ENCODE data around the gene EDN3. TPM values are rescaled to one million over a fixed set of nuclear protein-coding genes. Genes with fewer than 3 reads are reported as not detected.

The EDN3 gene
- total RNA-seq, 4 donors from 2014 or later, result 0.40 to 9.7 (median 5.5) TPM

- no peaks in the 10 kb centered on the region for H3K4me1 ChIP-seq
- no peaks in the 10 kb centered on the region for H3K36me3 ChIP-seq
- no peak overlapping the region for H3K27ac ChIP-seq
- no peaks in the 10 kb centered on the region for H3K9me3 ChIP-seq
- no peak overlapping the region for H3K4me3 ChIP-seq
- no peak for ATAC-seq
- H3K27me3 ChIP-seq, result peaks cover 61% of the 10 kb centered on the region
- 76 to 100% methylated on average over 1 to 4 of the region's 7 CpGs for WGBS, 2 donors (ENCODE audit: low coverage in 1 of 2)
- no peak for TF ChIP-seq POLR2AphosphoS5 (IDR thresholded peaks at IDR 0.05)
- no peak for TF ChIP-seq EP300 (IDR thresholded peaks at IDR 0.05)
These were observed 5.7 kb downstream of the EDN3 start for GRCh38 chr20:59305908-59306655.

- no peaks in the 10 kb centered on the region for H3K9me3 ChIP-seq
- TF ChIP-seq EP300 (IDR thresholded peaks at IDR 0.05) (no peak), POLR2A (IDR thresholded peaks at IDR 0.05) (no peak), POLR2AphosphoS5 (IDR thresholded peaks at IDR 0.05) (no peak)
- TF ChIP-seq, protein P1, sequence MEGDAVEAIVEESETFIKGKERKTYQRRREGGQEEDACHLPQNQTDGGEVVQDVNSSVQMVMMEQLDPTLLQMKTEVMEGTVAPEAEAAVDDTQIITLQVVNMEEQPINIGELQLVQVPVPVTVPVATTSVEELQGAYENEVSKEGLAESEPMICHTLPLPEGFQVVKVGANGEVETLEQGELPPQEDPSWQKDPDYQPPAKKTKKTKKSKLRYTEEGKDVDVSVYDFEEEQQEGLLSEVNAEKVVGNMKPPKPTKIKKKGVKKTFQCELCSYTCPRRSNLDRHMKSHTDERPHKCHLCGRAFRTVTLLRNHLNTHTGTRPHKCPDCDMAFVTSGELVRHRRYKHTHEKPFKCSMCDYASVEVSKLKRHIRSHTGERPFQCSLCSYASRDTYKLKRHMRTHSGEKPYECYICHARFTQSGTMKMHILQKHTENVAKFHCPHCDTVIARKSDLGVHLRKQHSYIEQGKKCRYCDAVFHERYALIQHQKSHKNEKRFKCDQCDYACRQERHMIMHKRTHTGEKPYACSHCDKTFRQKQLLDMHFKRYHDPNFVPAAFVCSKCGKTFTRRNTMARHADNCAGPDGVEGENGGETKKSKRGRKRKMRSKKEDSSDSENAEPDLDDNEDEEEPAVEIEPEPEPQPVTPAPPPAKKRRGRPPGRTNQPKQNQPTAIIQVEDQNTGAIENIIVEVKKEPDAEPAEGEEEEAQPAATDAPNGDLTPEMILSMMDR (IDR thresholded peaks at IDR 0.05), result no peak
- H3K27ac ChIP-seq, result no peak overlapping the region
- peaks cover 49% of the 10 kb centered on the region for H3K27me3 ChIP-seq
- H3K4me3 ChIP-seq, result no peak overlapping the region
- 94% methylated on average over 2 to 3 of the region's 3 CpGs for WGBS, 2 donors (ENCODE audit: low coverage in 1 of 2)
- no peaks in the 10 kb centered on the region for H3K36me3 ChIP-seq
- ATAC-seq, result no peak
- H3K4me1 ChIP-seq, result no peaks in the 10 kb centered on the region
These were observed 6.9 kb downstream of the EDN3 start for GRCh38 chr20:59307270-59307669.

- H3K36me3 ChIP-seq, result no peaks in the 10 kb centered on the region
- H3K9me3 ChIP-seq, result no peaks in the 10 kb centered on the region
- no peak for ATAC-seq
- 87 to 98% methylated on average over 4 to 5 of the region's 10 CpGs for WGBS, 2 donors (ENCODE audit: low coverage in 1 of 2)
- H3K4me1 ChIP-seq, result no peaks in the 10 kb centered on the region
- no peak for TF ChIP-seq POLR2AphosphoS5 (IDR thresholded peaks at IDR 0.05)
- TF ChIP-seq EP300 (IDR thresholded peaks at IDR 0.05), result no peak
- no peak for TF ChIP-seq POLR2A (IDR thresholded peaks at IDR 0.05)
- TF ChIP-seq, protein P1 (IDR thresholded peaks at IDR 0.05), result no peak
- no peak overlapping the region for H3K4me3 ChIP-seq
- H3K27ac ChIP-seq, result no peak overlapping the region
- peaks cover 35% of the 10 kb centered on the region for H3K27me3 ChIP-seq
These were observed 8.2 kb downstream of the EDN3 start for GRCh38 chr20:59308493-59309201.

GRCh38 chr20:59309218-59309617, 8.8 kb downstream of the EDN3 start:
- no peaks in the 10 kb centered on the region for H3K36me3 ChIP-seq
- TF ChIP-seq POLR2AphosphoS5 (IDR thresholded peaks at IDR 0.05), result no peak
- TF ChIP-seq EP300 (IDR thresholded peaks at IDR 0.05), result no peak
- TF ChIP-seq, protein P1 (IDR thresholded peaks at IDR 0.05), result no peak
- no peak for TF ChIP-seq POLR2A (IDR thresholded peaks at IDR 0.05)
- WGBS, 2 donors (ENCODE audit: low coverage in 1 of 2), result 68 to 79% methylated on average over 2 of the region's 3 CpGs
- ATAC-seq, result no peak
- H3K9me3 ChIP-seq, result peaks cover 0 to 3% (median 0%) of the 10 kb centered on the region in 3 donors
- no peaks in the 10 kb centered on the region for H3K4me1 ChIP-seq
- peaks cover 36% of the 10 kb centered on the region for H3K27me3 ChIP-seq
- H3K4me3 ChIP-seq, result no peak overlapping the region
- H3K27ac ChIP-seq, result no peak overlapping the region

DNA sequence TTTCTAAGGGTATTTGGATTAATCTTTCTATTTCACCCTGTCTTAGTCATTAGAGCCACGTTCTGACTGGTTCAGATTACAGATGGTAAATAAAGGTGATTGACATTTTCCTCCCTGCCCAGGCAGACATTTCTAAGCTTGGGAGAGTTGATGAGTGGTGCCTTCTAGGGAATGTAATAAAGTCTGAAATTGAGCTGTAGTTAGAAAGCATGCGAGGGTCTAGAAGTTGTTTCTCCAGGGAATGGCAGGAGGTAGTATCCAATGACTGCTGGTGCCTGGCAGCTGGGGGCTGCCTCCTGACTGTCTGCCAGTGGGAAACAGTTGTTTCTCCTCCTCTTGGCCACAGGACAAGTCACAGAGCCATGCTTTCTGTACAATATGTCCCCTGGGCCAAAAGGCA, 14.6 kb downstream of the EDN3 start:
- no peak overlapping the region for H3K27ac ChIP-seq
- no peaks in the 10 kb centered on the region for H3K36me3 ChIP-seq
- no peak overlapping the region for H3K4me3 ChIP-seq
- H3K4me1 ChIP-seq, result no peaks in the 10 kb centered on the region
- WGBS, 2 donors (ENCODE audit: low coverage in 1 of 2), result 20 to 60% methylated on average over 1 of the region's 2 CpGs
- TF ChIP-seq, protein P1 (IDR thresholded peaks at IDR 0.05), result no peak
- no peak for TF ChIP-seq POLR2A (IDR thresholded peaks at IDR 0.05)
- TF ChIP-seq POLR2AphosphoS5 (IDR thresholded peaks at IDR 0.05), result no peak
- no peak for TF ChIP-seq EP300 (IDR thresholded peaks at IDR 0.05)
- H3K27me3 ChIP-seq, result peaks cover 6% of the 10 kb centered on the region
- H3K9me3 ChIP-seq, result peaks cover 0 to 7% (median 0%) of the 10 kb centered on the region in 3 donors
- ATAC-seq, result no peak

Measured in gastroesophageal sphincter (tissue), 4 donors.